Measurements from ENCODE around the gene CBL. TPM values are rescaled to one million over a fixed set of nuclear protein-coding genes. Genes with fewer than 3 reads are reported as not detected.
"Not testable (repeated sequence)": the region's sequence is repeated elsewhere in the genome, so short reads cannot be mapped to it uniquely, and the experiment has no call there.

The CBL gene
- 19.8 TPM for polyA plus RNA-seq (2013, experiment 1 of 4)
- polyA plus RNA-seq (2013, experiment 2 of 4): 21.9 TPM
- 15.5 TPM for polyA plus RNA-seq (2013, experiment 3 of 4)
- 16.5 TPM for polyA plus RNA-seq (2013, experiment 4 of 4)

- no peaks in the 10 kb centered on the region for H3K36me3 ChIP-seq (ENCODE audit: control insufficient read depth, insufficient read depth, low read length)
Observed at GRCh38 chr11:119205574-119206510, at the start of gene CBL. Gene CBL, plus strand, starts transcription at chr11:119206339. Its CDS starts 79 bp downstream, at chr11:119206418.

DNA sequence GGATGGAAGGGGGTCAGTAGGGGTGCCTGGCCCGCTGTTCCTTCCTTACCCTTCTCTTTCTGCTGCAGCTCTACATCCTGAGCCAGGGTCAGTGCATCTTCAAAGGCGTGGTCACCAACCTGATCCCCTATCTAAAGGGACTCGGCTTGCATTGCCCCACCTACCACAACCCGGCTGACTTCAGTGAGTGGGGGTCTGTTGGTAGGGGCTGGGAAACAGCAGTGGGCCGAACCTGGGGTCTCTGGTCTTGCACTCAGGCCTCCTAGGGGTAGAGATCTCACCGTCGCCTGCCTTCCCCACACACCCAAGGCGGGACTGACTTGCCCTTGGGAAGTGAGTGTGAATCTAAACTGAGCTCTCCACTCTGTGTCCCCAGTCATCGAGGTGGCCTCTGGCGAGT is 49.6 kb upstream of the CBL start:
- Histone ChIP-seq H3K4me3 (ENCODE audit: insufficient read depth, low read depth, low read length) (no peak overlapping the region), H3K27ac (ENCODE audit: insufficient read depth, low read depth, low read length, poor library complexity, severe bottlenecking) (no peak overlapping the region), H3K4me1 (ENCODE audit: control insufficient read depth, insufficient read depth, low read length) (no peaks in the 10 kb centered on the region), H3K9me3 (ENCODE audit: control insufficient read depth, low read length) (no peaks in the 10 kb centered on the region), H3K36me3 (ENCODE audit: control insufficient read depth, insufficient read depth, low read length) (no peaks in the 10 kb centered on the region), H3K27me3 (ENCODE audit: control insufficient read depth, insufficient read depth, low read length, poor library complexity, severe bottlenecking) (peaks cover 8% of the 10 kb centered on the region)
- WGBS, 2 experiments: 90 to 92% methylated on average over 10 of the region's 10 CpGs

More at GRCh38 chr11:119205574-119206510, at the start of gene CBL:
- 1% methylated on average over 87 of the region's 88 CpGs for WGBS, 2 experiments
- peak within 1 kb of the TSS; percentile 87 for H3K27ac ChIP-seq (ENCODE audit: insufficient read depth, low read depth, low read length, poor library complexity, severe bottlenecking)
- H3K4me1 ChIP-seq (ENCODE audit: control insufficient read depth, insufficient read depth, low read length): no peaks in the 10 kb centered on the region
- H3K4me3 ChIP-seq (ENCODE audit: insufficient read depth, low read depth, low read length): peak within 1 kb of the TSS; percentile 97
- no peaks in the 10 kb centered on the region for H3K27me3 ChIP-seq (ENCODE audit: control insufficient read depth, insufficient read depth, low read length, poor library complexity, severe bottlenecking)
- H3K9me3 ChIP-seq (ENCODE audit: control insufficient read depth, low read length): no peaks in the 10 kb centered on the region

DNA sequence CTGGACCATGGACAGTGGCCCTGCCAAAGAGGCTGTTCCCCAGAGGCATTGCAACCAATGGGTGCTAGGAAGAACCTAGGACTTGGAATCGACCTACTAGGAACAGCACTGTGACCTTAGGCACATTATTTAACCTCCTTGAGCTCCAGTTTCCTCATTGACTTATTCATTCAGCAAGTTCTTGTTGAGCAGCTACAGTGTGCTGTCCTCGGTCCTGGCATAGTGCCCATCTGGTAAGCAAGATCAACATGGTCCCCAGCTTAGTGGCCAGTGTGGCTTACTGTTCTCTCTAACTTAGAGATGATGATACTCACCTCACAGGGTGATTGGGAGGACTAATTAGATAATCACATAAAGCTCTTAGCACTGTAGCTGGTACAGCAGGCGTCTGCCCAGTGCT is 49.1 kb upstream of the CBL start:
- Histone ChIP-seq H3K4me3 (ENCODE audit: insufficient read depth, low read depth, low read length) (no peak overlapping the region), H3K27ac (ENCODE audit: insufficient read depth, low read depth, low read length, poor library complexity, severe bottlenecking) (no peak overlapping the region), H3K27me3 (ENCODE audit: control insufficient read depth, insufficient read depth, low read length, poor library complexity, severe bottlenecking) (peaks cover 2% of the 10 kb centered on the region), H3K4me1 (ENCODE audit: control insufficient read depth, insufficient read depth, low read length) (no peaks in the 10 kb centered on the region), H3K9me3 (ENCODE audit: control insufficient read depth, low read length) (no peaks in the 10 kb centered on the region), H3K36me3 (ENCODE audit: control insufficient read depth, insufficient read depth, low read length) (no peaks in the 10 kb centered on the region)
- 87 to 92% methylated on average over 3 of the region's 3 CpGs for WGBS, 2 experiments

- H3K9me3 ChIP-seq (ENCODE audit: control insufficient read depth, low read length): no peaks in the 10 kb centered on the region
- no peaks in the 10 kb centered on the region for H3K4me1 ChIP-seq (ENCODE audit: control insufficient read depth, insufficient read depth, low read length)
- WGBS, 2 experiments: 93% methylated on average over 13 of the region's 13 CpGs
- H3K36me3 ChIP-seq (ENCODE audit: control insufficient read depth, insufficient read depth, low read length): no peaks in the 10 kb centered on the region
- no peaks in the 10 kb centered on the region for H3K27me3 ChIP-seq (ENCODE audit: control insufficient read depth, insufficient read depth, low read length, poor library complexity, severe bottlenecking)
- no peak overlapping the region for H3K27ac ChIP-seq (ENCODE audit: insufficient read depth, low read depth, low read length, poor library complexity, severe bottlenecking)
- no peak overlapping the region for H3K4me3 ChIP-seq (ENCODE audit: insufficient read depth, low read depth, low read length)
Observed at GRCh38 chr11:119158467-119158866, 47.7 kb upstream of the CBL start.

- H3K4me1 ChIP-seq (ENCODE audit: control insufficient read depth, insufficient read depth, low read length): no peaks in the 10 kb centered on the region
- no peak overlapping the region for H3K27ac ChIP-seq (ENCODE audit: insufficient read depth, low read depth, low read length, poor library complexity, severe bottlenecking)
- H3K4me3 ChIP-seq (ENCODE audit: insufficient read depth, low read depth, low read length): no peak overlapping the region
- H3K27me3 ChIP-seq (ENCODE audit: control insufficient read depth, insufficient read depth, low read length, poor library complexity, severe bottlenecking): no peaks in the 10 kb centered on the region
- no peaks in the 10 kb centered on the region for H3K9me3 ChIP-seq (ENCODE audit: control insufficient read depth, low read length)
- 91 to 94% methylated on average over 9 of the region's 9 CpGs for WGBS, 2 experiments
- no peaks in the 10 kb centered on the region for H3K36me3 ChIP-seq (ENCODE audit: control insufficient read depth, insufficient read depth, low read length)
Observed at GRCh38 chr11:119160151-119160550, 46.0 kb upstream of the CBL start.

DNA sequence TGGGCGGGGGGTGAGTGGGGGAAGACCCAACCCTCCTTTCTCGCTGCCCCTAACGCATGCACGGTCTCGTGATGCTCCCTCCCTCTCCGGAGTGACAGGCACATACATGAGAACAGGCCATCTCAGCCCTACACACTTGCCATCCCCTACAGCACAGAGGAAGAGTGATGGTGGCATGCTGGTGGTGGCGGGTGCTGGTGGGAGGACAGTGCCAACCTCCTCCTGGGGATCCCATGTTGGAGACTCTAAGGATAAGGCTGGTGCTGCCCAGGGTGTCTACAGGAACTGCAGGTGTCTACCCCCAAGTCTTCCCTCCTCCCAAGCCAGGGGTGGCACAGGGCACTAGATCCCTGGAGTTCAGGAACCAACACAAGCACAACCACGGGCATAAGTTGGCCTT is 44.3 kb upstream of the CBL start:
- no peaks in the 10 kb centered on the region for H3K4me1 ChIP-seq (ENCODE audit: control insufficient read depth, insufficient read depth, low read length)
- no peaks in the 10 kb centered on the region for H3K9me3 ChIP-seq (ENCODE audit: control insufficient read depth, low read length)
- H3K4me3 ChIP-seq (ENCODE audit: insufficient read depth, low read depth, low read length): no peak overlapping the region
- H3K36me3 ChIP-seq (ENCODE audit: control insufficient read depth, insufficient read depth, low read length): no peaks in the 10 kb centered on the region
- no peak overlapping the region for H3K27ac ChIP-seq (ENCODE audit: insufficient read depth, low read depth, low read length, poor library complexity, severe bottlenecking)
- H3K27me3 ChIP-seq (ENCODE audit: control insufficient read depth, insufficient read depth, low read length, poor library complexity, severe bottlenecking): no peaks in the 10 kb centered on the region
- WGBS, 2 experiments: 93 to 95% methylated on average over 8 of the region's 8 CpGs

- Histone ChIP-seq H3K9me3 (ENCODE audit: control insufficient read depth, low read length) (no peaks in the 10 kb centered on the region), H3K27ac (ENCODE audit: insufficient read depth, low read depth, low read length, poor library complexity, severe bottlenecking) (no peak overlapping the region), H3K4me1 (ENCODE audit: control insufficient read depth, insufficient read depth, low read length) (peaks cover 8% of the 10 kb centered on the region), H3K27me3 (ENCODE audit: control insufficient read depth, insufficient read depth, low read length, poor library complexity, severe bottlenecking) (no peaks in the 10 kb centered on the region), H3K36me3 (ENCODE audit: control insufficient read depth, insufficient read depth, low read length) (no peaks in the 10 kb centered on the region), H3K4me3 (ENCODE audit: insufficient read depth, low read depth, low read length) (no peak overlapping the region)
- WGBS, 2 experiments: 74 to 80% methylated on average over 8 of the region's 8 CpGs
Observed at GRCh38 chr11:119166368-119167076, 39.6 kb upstream of the CBL start.

GRCh38 chr11:119167077-119167458 is 39.1 kb upstream of the CBL start:
- H3K27ac ChIP-seq (ENCODE audit: insufficient read depth, low read depth, low read length, poor library complexity, severe bottlenecking); H3K4me3 ChIP-seq (ENCODE audit: insufficient read depth, low read depth, low read length); H3K4me1 ChIP-seq (ENCODE audit: control insufficient read depth, insufficient read depth, low read length); H3K9me3 ChIP-seq (ENCODE audit: control insufficient read depth, low read length); H3K36me3 ChIP-seq (ENCODE audit: control insufficient read depth, insufficient read depth, low read length); H3K27me3 ChIP-seq (ENCODE audit: control insufficient read depth, insufficient read depth, low read length, poor library complexity, severe bottlenecking): not testable (repeated sequence)
- 78 to 81% methylated on average over 10 of the region's 10 CpGs for WGBS, 2 experiments

GRCh38 chr11:119167933-119168332 is 38.2 kb upstream of the CBL start:
- Histone ChIP-seq H3K4me1 (ENCODE audit: control insufficient read depth, insufficient read depth, low read length) (peaks cover 8% of the 10 kb centered on the region), H3K27ac (ENCODE audit: insufficient read depth, low read depth, low read length, poor library complexity, severe bottlenecking) (no peak overlapping the region), H3K9me3 (ENCODE audit: control insufficient read depth, low read length) (no peaks in the 10 kb centered on the region), H3K36me3 (ENCODE audit: control insufficient read depth, insufficient read depth, low read length) (no peaks in the 10 kb centered on the region), H3K27me3 (ENCODE audit: control insufficient read depth, insufficient read depth, low read length, poor library complexity, severe bottlenecking) (no peaks in the 10 kb centered on the region), H3K4me3 (ENCODE audit: insufficient read depth, low read depth, low read length) (no peak overlapping the region)
- WGBS, 2 experiments: 90 to 92% methylated on average over 6 of the region's 6 CpGs

Data from ectodermal cell (in vitro differentiated cells).